DMS 273 treated with DMSO at 0.1 percent for 48 hours (cell line): ENCODE measurements around the gene UBA6.
"Not testable (repeated sequence)": the region's sequence is repeated elsewhere in the genome, so short reads cannot be mapped to it uniquely, and the experiment has no call there.

Experiments
- DNase-seq: peaks from one replicate; lab custom pipeline; 2025; lab: John Stamatoyannopoulos, UW

The UBA6 gene

DNA sequence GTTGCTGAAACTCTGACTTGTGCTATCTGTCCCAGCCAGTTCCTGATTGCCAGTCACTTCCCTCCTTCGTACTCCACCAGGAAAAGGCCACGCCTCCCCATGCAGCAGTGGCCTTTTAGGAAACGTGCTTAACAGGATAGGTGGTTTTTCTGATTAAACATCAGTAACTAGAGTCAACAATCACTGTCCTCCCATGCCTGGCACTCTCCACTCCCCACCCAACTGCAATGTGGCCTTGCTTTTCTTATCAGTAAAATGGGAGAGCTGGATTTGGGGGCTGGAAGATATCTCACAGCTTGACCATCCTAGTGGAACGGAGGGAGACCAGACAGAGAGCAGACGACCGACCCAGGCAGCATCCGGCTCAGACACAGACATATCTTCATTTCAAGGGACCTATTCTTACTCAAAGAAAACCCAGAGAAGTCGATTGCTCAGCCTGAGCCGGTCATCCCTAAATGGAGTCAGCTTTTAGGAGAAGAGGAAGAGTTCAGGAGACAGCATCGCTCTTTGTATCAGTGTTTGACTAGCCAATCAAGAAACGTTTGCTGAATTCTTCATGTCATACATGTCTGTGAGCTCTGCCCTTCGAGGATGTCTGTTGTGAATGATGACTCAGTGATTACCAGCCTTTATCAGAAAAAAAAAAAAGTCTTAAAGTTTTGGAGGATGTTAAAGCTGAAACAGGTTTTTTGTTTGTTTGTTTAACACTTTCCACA, 12.7 kb upstream of the UBA6 start:
- DNase-seq = no peak

DNA sequence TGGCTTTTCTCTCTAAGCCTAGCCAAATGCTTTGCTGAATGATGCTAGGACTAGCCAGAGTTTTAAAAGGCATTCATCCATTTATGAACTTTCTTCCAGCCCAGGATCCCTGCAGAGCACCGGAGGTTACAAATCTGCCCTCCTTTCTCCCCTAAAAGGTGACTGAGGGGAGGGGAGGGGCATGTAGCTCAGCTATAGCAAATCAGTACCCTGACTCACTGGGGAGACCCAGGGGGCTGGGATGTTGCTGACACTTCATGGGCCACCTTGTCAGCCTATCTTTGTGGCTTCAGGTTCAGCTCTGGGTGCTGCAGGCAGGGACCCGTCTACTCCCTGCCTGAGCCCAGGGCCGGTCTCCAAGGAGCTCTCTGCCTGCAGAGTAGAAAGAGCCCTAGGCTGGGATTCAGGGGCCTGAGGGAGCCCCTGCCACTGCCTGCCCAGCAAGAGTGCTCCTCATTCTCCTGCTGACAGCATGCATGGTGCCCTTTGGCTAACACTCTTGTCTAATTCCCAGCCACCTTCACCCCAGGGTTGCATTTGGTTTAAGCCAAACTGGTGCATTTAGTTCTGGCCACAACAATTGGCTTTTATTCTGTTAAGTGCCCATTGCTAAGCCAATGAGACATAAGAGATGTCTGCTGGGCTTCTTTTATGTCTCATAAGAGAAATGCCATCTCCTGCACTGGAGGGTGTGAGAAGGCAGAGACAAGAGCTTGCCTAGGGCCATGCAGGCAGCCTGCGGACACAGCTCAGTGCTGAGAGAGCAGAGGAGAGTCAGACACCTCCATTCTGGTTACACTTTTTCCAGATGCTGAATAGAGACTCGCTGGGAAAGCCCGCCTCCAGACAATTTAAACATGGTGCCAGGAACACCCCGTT, 11.9 kb upstream of the UBA6 start:
- DNase-seq = no peak

- no peak for DNase-seq
Measured at GRCh38 chr4:67712000-67712625, 11.2 kb upstream of the UBA6 start.

- DNase-seq = not testable (repeated sequence)
Measured at GRCh38 chr4:67706682-67707081, 5.7 kb upstream of the UBA6 start.

- DNase-seq = no peak
Measured at GRCh38 chr4:67704843-67705242, 3.9 kb upstream of the UBA6 start.

DNA sequence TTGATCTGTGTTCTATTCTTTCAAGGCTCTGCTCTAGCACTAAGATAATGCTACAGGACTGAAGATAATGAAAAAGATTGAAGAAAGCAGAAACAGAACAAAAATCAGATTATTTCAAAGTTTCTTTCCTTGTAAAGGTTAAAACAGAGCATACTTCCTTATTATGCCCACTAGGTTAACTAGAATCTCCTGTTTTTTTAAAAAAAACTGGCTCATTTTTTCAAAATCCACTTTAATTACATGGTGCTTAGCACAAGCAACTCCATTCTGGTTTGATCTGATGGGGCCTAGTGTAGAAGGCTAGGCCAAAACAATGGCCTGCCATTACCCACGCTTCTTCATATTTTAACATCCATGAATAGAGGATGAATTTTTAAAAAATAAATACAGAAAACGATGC, 1.2 kb upstream of the UBA6 start:
- DNase-seq = no peak

DNA sequence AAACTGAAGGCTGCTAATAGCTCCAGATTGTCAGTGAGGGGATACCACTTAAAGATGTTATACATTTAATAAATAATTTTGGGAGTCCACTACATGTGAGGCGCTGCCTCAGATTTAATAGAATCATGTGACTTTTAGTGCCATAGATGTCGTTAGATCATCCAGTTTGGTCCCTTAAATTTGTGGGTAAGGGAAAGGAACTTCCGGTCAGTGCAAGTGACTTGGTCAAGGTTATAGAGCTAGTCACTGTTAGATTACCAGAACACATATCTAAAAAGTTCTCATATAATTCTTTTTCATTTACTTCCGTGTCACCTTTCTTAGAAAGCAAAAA, 529 bp upstream of the UBA6 start:
- no peak for DNase-seq

- DNase-seq = no peak
Measured at GRCh38 chr4:67700116-67700737, 728 bp downstream of the UBA6 start.

- DNase-seq = no peak
Measured at GRCh38 chr4:67699603-67700002, 1.4 kb downstream of the UBA6 start.

DNA sequence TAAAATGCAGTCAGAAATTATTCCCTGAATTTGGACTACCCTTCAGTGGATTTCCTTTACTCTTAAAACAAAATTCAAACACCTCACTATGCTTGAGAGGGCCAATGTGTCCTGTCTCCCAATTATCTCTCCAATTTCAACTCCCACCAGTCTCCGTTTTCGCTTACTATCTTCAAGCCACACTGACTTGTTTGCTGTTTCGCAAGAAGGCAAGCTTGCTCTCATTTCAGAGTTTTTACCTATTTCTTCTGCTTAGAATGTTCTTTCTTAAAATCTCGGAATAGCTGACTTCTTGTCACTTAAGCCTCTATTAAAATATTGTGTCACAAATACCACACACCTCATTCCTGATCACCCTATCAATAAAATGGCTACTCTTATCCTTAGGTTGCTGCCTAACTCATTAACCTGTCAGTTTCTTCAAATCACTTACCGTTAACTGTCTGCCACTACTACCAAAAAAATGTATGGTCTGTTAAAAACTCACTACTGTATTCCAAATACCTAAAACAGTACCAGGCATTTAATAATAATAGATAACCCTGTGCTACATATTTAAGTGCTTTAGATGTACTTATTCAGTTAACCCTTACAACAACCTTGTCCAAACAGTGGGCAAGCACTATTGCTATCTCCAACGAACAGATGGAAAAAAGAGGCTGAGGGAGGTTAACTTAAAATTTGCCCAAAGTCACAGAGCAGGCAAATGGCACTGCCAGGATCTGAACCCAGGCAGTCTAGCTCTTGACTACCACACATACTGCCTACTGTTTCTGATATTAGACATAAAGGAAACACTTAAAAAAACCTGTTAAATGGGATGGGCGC, 2.9 kb downstream of the UBA6 start:
- DNase-seq = no peak

DNA sequence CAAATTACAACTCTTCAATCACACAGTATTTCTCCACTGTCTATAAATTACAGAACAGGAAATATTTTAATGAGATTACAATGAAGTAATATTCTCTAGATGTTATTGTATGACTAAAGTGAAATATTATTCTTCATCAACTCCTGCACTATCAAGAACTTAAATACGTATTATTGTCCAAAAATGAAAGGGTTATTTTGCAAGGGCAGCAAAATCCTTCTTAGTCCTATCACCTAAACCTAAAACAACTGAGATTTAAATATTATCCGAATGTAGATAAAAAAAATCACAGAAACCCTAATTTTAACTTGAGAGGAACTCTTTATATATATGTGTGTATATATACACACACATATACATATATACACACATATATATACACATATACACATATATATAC, 4.9 kb downstream of the UBA6 start:
- DNase-seq = no peak

- no peak for DNase-seq
Measured at GRCh38 chr4:67694662-67695061, 6.3 kb downstream of the UBA6 start.

- DNase-seq = no peak
Measured at GRCh38 chr4:67691328-67691727, 9.6 kb downstream of the UBA6 start.

- DNase-seq = no peak
Measured at GRCh38 chr4:67687636-67688035, 13.3 kb downstream of the UBA6 start.

DNA sequence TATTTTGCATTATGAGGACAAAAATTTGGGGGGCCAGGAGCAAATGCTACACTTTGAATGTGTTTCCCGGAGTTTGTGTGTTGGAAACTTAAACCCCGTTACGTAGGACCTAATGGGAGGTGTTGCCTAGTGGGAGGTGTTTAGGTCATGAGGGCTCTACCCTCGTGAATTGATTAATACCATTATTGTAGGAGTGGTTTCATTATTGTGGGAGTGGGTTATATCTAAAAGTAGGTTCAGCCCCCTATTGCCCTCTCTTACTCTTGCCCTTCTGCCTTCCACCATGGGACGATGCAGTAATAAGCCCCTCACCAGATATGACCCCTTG, 15.5 kb downstream of the UBA6 start:
- no peak for DNase-seq

GRCh38 chr4:67684839-67685531, 16.0 kb downstream of the UBA6 start:
- no peak for DNase-seq

- no peak for DNase-seq
Measured at GRCh38 chr4:67682266-67682665, 18.7 kb downstream of the UBA6 start.

- DNase-seq = no peak
Measured at GRCh38 chr4:67680581-67681222, 20.3 kb downstream of the UBA6 start.

- no peak for DNase-seq
Measured at GRCh38 chr4:67678612-67679011, 22.3 kb downstream of the UBA6 start.

- no peak for DNase-seq
Measured at GRCh38 chr4:67674098-67674497, 26.9 kb downstream of the UBA6 start.

GRCh38 chr4:67668315-67668714, 32.6 kb downstream of the UBA6 start:
- no peak for DNase-seq
